ENCODE measurements around the gene SYNRG. TPM values are rescaled to one million over a fixed set of nuclear protein-coding genes. Genes with fewer than 3 reads are reported as not detected.

Gene SYNRG
- total RNA-seq, 1 experiment from 2014 or later = 18.0 TPM

DNA sequence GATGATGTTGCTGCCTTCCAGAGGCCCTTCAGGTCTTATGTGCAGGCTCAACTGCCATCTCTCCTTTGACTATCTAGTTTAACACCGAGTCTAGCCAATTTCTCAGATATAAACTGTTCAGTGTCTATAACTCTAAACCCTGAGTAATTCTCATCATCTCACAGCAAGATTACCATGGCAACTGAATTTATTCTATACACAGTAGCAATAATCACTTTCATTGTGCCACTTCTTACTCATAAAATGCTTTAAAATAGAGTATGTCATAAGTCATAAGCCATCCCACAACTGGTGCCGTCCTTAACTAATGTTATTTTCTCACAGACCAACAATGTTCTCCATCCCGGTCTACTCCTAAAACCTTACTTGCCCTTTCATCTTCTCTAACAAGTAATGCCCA, 45.0 kb downstream of the SYNRG start:
- no peaks in the 10 kb centered on the region for H3K9me3 Mint-ChIP-seq (ENCODE audit: unreplicated experiment)
- peaks cover 76% of the 10 kb centered on the region for H3K36me3 Mint-ChIP-seq (ENCODE audit: insufficient read depth, unreplicated experiment)
- no peak overlapping the region for H3K27ac Mint-ChIP-seq (ENCODE audit: low read depth, unreplicated experiment)
- H3K27me3 Mint-ChIP-seq (ENCODE audit: insufficient read depth, unreplicated experiment) = no peaks in the 10 kb centered on the region
- intact Hi-C loops (cut with micrococcal nuclease) = no loop called here
- H3K4me3 Mint-ChIP-seq (ENCODE audit: unreplicated experiment) = no peak overlapping the region
- TF ChIP-seq, protein P1, sequence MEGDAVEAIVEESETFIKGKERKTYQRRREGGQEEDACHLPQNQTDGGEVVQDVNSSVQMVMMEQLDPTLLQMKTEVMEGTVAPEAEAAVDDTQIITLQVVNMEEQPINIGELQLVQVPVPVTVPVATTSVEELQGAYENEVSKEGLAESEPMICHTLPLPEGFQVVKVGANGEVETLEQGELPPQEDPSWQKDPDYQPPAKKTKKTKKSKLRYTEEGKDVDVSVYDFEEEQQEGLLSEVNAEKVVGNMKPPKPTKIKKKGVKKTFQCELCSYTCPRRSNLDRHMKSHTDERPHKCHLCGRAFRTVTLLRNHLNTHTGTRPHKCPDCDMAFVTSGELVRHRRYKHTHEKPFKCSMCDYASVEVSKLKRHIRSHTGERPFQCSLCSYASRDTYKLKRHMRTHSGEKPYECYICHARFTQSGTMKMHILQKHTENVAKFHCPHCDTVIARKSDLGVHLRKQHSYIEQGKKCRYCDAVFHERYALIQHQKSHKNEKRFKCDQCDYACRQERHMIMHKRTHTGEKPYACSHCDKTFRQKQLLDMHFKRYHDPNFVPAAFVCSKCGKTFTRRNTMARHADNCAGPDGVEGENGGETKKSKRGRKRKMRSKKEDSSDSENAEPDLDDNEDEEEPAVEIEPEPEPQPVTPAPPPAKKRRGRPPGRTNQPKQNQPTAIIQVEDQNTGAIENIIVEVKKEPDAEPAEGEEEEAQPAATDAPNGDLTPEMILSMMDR (IDR thresholded peaks at IDR 0.05; ENCODE audit: unreplicated experiment) = no peak
- CTCF ChIA-PET = interaction anchor here (1.3 kb wide), 1 partner anchor 36 kb away, joined by 4 read pairs; no protein-coding TSS in a partner anchor
- no peak for DNase-seq (ENCODE audit: unreplicated experiment)
- H3K4me1 Mint-ChIP-seq (ENCODE audit: insufficient read depth, unreplicated experiment) = peaks cover 5% of the 10 kb centered on the region
- POLR2A ChIA-PET = no interaction called here
- BruUV-seq (replicated peaks) = no TSS peak

DNA sequence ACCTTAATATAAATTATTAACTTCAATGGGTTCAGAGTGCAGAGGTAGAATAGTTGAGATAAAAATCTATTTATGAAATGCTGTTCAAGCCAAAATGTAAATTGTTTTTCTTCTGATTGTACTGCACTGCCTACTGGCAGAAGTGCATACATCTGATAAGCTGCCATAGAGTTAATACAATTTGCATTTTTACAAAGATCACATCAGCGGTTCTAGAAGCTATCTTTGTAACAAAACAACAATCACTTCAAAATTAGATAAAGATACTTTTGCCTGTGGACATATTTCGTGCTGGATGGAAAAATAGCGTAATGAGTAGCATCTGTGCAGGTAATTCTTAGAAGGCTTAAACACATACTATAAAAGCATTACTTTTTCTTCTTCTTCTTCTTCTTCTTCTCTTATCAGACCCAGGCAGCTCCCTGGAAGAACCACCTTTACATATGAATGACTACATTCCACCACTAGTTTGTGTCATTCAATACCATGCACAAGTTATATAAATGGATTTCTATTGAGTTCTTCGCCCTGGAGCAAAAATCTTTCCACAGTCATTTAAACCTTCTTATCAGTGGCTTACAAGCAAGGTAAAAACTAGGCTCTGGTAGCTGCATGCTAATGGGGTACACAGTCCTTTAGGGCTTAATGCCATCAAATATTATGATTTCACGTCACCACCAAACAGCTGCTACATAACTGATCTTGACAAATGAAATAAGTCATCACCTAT, 47.0 kb downstream of the SYNRG start:
- intact Hi-C loops (cut with micrococcal nuclease) = no loop called here
- TF ChIP-seq, protein P1 (IDR thresholded peaks at IDR 0.05; ENCODE audit: unreplicated experiment) = no peak
- Mint-ChIP-seq H3K9me3 (ENCODE audit: unreplicated experiment) (no peaks in the 10 kb centered on the region), H3K36me3 (ENCODE audit: insufficient read depth, unreplicated experiment) (peaks cover 69% of the 10 kb centered on the region), H3K4me3 (ENCODE audit: unreplicated experiment) (no peak overlapping the region), H3K27ac (ENCODE audit: low read depth, unreplicated experiment) (no peak overlapping the region), H3K27me3 (ENCODE audit: insufficient read depth, unreplicated experiment) (no peaks in the 10 kb centered on the region), H3K4me1 (ENCODE audit: insufficient read depth, unreplicated experiment) (no peaks in the 10 kb centered on the region)
- ChIA-PET POLR2A (interaction anchor here (0.5 to 2.2 kb wide), 2 partner anchors 11 to 18 kb away, joined by 3 to 13 read pairs; no protein-coding TSS in a partner anchor), CTCF (interaction anchor here (0.6 kb wide), 2 partner anchors 315 to 1877 kb away, joined by 3 to 7 read pairs; no protein-coding TSS in a partner anchor)
- no peak for DNase-seq (ENCODE audit: unreplicated experiment)
- no TSS peak for BruUV-seq (replicated peaks)

DNA sequence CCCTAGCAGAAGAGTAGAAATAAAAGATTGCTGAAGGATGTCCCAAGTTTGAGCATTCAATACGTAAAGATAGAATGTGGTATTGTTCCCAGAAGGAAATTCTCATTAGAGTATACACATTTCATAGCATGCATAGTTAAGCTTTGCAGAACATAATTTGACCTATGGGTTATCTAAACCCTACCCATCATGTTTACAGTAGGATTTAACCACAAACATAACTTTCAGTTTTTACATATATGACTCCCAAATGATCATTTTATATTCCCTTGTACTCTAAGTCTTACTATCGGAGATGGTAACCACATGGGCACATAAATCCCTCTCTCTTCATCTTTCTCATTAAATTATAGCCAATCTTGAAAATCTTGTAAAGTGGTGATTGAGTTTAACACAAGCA, 50.9 kb downstream of the SYNRG start:
- Mint-ChIP-seq H3K4me3 (ENCODE audit: unreplicated experiment) (no peak overlapping the region), H3K27me3 (ENCODE audit: insufficient read depth, unreplicated experiment) (no peaks in the 10 kb centered on the region), H3K4me1 (ENCODE audit: insufficient read depth, unreplicated experiment) (no peaks in the 10 kb centered on the region), H3K9me3 (ENCODE audit: unreplicated experiment) (no peaks in the 10 kb centered on the region), H3K36me3 (ENCODE audit: insufficient read depth, unreplicated experiment) (peaks cover 70% of the 10 kb centered on the region), H3K27ac (ENCODE audit: low read depth, unreplicated experiment) (no peak overlapping the region)
- ChIA-PET POLR2A (no interaction called here), CTCF (interaction anchor here (1.0 kb wide), 1 partner anchor 12 kb away, joined by 4 read pairs; no protein-coding TSS in a partner anchor)
- intact Hi-C loops (cut with micrococcal nuclease) = no loop called here
- TF ChIP-seq, protein P1 (IDR thresholded peaks at IDR 0.05; ENCODE audit: unreplicated experiment) = no peak
- DNase-seq (ENCODE audit: unreplicated experiment) = no peak
- BruUV-seq (replicated peaks) = no TSS peak

DNA sequence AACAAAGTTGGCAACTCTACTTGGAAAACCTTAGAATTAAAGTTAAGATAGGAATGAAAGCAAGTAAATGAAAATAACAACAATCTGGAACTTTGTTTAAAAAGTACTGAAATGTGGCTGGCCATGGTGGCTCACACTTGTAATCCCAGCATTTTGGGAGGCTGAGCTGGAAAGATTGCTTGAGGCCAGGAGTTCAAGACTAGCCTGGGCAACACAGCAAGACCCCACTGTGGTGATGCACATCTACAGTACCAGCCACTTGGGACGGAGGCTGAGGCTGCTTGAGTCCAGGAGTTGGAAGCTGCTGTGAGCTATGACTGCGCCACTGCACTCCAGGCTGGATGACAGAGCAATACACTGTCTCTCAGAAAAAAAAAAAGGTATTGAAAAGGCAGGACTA, 51.7 kb downstream of the SYNRG start:
- Mint-ChIP-seq H3K27me3 (ENCODE audit: insufficient read depth, unreplicated experiment) (no peaks in the 10 kb centered on the region), H3K9me3 (ENCODE audit: unreplicated experiment) (no peaks in the 10 kb centered on the region), H3K27ac (ENCODE audit: low read depth, unreplicated experiment) (no peak overlapping the region), H3K4me1 (ENCODE audit: insufficient read depth, unreplicated experiment) (peaks cover 3% of the 10 kb centered on the region), H3K36me3 (ENCODE audit: insufficient read depth, unreplicated experiment) (peaks cover 72% of the 10 kb centered on the region), H3K4me3 (ENCODE audit: unreplicated experiment) (no peak overlapping the region)
- no TSS peak for BruUV-seq (replicated peaks)
- DNase-seq (ENCODE audit: unreplicated experiment) = no peak
- intact Hi-C loops (cut with micrococcal nuclease) = no loop called here
- POLR2A ChIA-PET = interaction anchor here (0.8 kb wide), 1 partner anchor 13 kb away, joined by 3 read pairs; no protein-coding TSS in a partner anchor
- CTCF ChIA-PET = interaction anchor here (0.7 kb wide), 1 partner anchor 1993 kb away, joined by 3 read pairs; no protein-coding TSS in a partner anchor
- TF ChIP-seq, protein P1 (IDR thresholded peaks at IDR 0.05; ENCODE audit: unreplicated experiment) = no peak

Measured in MCF 10A (cell line).